Loucy (cell line): ENCODE measurements around the gene ZNF317.

Experiments used
- CTCF ChIP-seq: fragments of 200-600 bp; sonication (generic); conservative IDR thresholded peaks from 2 replicates; pipeline ENCODE4 v1.5.1; 2014; ENCODE audit warnings: mild to moderate bottlenecking, antibody characterized with exemption, low read length
- EZH2phosphoT487 ChIP-seq: fragments of 200-600 bp; IDR thresholded peaks from 2 replicates; pipeline ENCODE4 v1.6.1; 2018; ENCODE audit warnings: antibody characterized with exemption, mild to moderate bottlenecking, moderate library complexity, borderline replicate concordance

GRCh38 chr19:9109959-9110358 lies 30.2 kb upstream of the ZNF317 start:
- no peak for TF ChIP-seq CTCF
- TF ChIP-seq EZH2phosphoT487, result no peak
